GM06990 (cell line): ENCODE results near the gene HLA-DQA2.
"Not testable (repeated sequence)": the region's sequence is repeated elsewhere in the genome, so short reads cannot be mapped to it uniquely, and the experiment has no call there.

Experiments
- DNase-seq: peaks from one replicate; pipeline ENCODE4 v3.0.0-alpha.2; 2011; ENCODE audit not compliant: insufficient read length; ENCODE audit errors: extremely low read depth
- H3K27me3 ChIP-seq: replicated peaks from 2 replicates; pipeline ENCODE4 v1.6.0; 2011; ENCODE audit warnings: low read length; ENCODE audit not compliant: control insufficient read depth, insufficient read depth
- H3K36me3 ChIP-seq: 2 replicates; pipeline ENCODE4 v1.5.1; 2011; ENCODE audit warnings: low read length; ENCODE audit not compliant: control insufficient read depth, insufficient read depth
- H3K4me3 ChIP-seq: replicated peaks from 2 replicates; pipeline ENCODE4 v1.5.1; 2011; ENCODE audit warnings: low read depth, mild to moderate bottlenecking, control low read depth, low read length
- TF ChIP-seq, protein P1 (sequence below): IDR thresholded peaks from 2 replicates; pipeline ENCODE4 v1.5.1; 2011; ENCODE audit warnings: low read length, control low read depth, mild to moderate bottlenecking, inconsistent platforms; ENCODE audit not compliant: insufficient read depth, poor library complexity, severe bottlenecking

The HLA-DQA2 gene

DNA sequence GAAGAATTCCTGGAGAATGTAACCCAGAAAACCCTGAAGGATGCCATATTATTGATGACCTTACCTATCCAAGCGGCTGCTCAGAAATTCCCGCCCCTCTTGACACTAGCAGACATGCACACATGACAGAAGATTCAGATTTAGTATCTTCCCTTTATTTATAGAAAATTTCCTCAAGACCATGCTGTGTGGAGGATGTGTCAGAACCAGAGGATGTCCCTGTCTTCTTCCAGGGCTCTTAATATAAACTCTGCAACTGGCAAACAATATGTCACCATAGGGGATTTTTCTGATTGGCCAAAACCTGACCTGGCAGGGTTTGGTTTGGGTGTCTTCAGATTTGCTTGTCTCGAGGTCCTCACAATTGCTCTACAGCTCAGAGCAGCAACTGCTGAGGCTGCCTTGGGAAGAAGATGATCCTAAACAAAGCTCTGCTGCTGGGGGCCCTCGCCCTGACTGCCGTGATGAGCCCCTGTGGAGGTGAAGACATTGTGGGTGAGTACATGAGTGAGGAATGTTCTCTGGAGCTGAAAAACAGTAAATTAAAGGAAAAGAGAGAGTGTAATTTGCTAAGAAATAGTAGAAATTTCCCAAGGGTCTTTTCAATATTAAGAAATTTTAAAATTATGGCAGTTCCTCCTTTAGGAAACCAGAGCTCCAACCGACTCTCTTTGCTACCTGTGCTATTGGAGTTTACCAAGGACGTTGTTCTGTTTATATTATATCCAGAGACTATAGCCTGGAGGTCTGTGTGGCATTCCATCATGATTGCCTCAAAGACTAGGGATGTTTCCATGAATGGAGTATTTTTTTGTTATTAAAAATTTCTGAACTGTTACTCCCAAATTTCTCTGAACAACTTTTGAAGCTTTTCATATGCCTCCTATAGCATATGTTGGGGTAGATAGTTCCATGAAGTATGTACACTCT lies at the start of gene HLA-DQA2:
TSS of gene HLA-DQA2 (plus strand) at position 361 of the 930 bp plus-strand sequence. CDS start at position 414, 53 bp downstream.
- no peaks in the 10 kb centered on the region for H3K36me3 ChIP-seq
- H3K27me3 ChIP-seq = no peaks in the 10 kb centered on the region
- TF ChIP-seq, protein P1, sequence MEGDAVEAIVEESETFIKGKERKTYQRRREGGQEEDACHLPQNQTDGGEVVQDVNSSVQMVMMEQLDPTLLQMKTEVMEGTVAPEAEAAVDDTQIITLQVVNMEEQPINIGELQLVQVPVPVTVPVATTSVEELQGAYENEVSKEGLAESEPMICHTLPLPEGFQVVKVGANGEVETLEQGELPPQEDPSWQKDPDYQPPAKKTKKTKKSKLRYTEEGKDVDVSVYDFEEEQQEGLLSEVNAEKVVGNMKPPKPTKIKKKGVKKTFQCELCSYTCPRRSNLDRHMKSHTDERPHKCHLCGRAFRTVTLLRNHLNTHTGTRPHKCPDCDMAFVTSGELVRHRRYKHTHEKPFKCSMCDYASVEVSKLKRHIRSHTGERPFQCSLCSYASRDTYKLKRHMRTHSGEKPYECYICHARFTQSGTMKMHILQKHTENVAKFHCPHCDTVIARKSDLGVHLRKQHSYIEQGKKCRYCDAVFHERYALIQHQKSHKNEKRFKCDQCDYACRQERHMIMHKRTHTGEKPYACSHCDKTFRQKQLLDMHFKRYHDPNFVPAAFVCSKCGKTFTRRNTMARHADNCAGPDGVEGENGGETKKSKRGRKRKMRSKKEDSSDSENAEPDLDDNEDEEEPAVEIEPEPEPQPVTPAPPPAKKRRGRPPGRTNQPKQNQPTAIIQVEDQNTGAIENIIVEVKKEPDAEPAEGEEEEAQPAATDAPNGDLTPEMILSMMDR = no peak
- no peak for DNase-seq
- H3K4me3 ChIP-seq = peak within 1 kb of the TSS; percentile 31; the same call in 1 of the 2 replicates

DNA sequence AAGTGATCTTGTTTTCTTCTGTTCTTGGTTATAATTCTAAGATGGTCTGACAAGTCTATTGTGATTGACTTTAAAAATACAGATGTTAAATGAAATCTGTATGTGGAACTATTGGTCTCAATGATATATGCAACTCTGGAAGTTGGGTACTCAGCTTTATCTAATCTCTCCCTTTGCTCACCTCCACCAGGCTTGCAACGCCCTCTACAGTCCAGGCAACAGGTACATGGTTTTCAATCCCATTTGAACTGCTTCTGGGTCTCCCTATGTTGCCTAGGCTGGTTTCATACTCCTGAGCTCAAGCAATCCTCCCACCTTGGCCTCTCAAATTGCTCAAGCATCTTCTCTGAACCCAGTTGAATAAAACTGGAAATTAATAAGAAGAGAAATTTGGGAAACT lies 49.2 kb upstream of the HLA-DQA2 start:
- TF ChIP-seq, protein P1 = peak; percentile 70
- Histone ChIP-seq H3K4me3 (no peak overlapping the region), H3K27me3 (no peaks in the 10 kb centered on the region), H3K36me3 (no peaks in the 10 kb centered on the region)
- no peak for DNase-seq

DNA sequence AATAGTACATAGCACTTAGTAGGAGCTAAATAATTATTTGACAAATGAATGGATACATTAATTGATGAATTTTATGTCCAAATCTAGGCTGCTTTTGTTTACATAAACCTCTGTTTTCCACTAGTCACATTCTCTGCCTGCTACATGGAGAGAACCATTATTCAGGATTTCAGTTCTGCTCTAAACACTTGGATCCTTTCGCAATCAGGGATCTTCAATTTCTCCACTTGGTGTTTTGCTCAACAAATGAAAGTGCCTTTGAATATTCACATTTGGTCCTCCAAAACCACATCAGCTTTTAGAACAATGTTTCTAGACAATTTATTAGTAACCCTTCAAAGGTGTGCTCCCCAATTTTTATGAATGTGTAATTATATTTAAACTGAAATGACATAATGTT lies 44.2 kb upstream of the HLA-DQA2 start:
- TF ChIP-seq, protein P1 = no peak
- H3K27me3 ChIP-seq = no peaks in the 10 kb centered on the region
- no peak for DNase-seq
- no peaks in the 10 kb centered on the region for H3K36me3 ChIP-seq
- H3K4me3 ChIP-seq = no peak overlapping the region

DNA sequence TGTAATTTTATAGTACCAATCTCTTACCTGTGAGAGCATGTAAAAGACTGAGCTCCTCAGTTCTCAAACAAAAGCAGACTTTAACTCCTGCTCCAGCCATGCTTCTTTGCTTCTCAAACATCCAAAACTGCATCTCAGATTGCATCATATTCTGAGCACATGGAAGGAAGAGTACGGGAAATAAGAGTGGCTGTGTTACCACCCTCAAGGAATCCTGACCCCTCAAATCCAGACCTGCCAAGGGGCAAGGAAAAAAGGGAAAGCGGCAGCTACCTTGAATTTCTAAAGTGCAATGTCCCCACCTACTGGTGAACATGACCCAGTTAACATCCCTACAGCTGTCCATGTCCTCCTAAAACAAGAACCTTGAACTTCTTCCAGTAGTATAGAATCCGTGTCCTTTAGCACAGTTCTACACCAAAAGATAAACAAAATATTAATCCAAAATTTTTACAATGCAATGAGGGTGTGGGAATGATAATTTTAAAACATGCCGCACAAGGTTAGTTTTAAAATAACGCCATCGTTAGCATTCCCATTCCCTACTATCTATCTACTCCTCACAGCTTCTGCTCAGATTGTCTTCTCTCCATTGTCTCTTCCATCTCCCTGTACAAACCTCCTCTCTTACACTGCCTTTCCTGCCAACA lies 40.7 kb upstream of the HLA-DQA2 start:
- Histone ChIP-seq H3K27me3 (no peaks in the 10 kb centered on the region), H3K4me3 (no peak overlapping the region; the same call in 1 of the 2 replicates), H3K36me3 (no peaks in the 10 kb centered on the region)
- no peak for DNase-seq
- TF ChIP-seq, protein P1 = peak; percentile 53

DNA sequence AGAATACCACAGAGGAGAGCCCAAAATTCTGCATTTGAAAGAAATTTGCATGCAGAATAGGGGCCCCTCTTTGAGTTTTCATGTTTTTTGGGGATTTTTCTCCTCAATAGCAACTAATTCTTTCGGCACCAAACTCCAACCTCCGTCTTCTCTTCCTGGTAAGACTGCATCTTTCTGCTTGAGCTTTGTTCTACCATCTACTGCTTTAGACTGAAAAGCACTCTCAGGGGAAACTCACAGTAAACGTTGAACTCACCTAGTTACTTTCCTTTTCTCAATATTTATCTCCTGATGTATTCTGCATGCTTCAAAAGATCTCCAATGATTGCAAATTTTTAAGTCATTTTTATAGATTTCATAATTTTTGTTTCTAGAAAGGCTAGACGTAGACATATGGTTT lies 37.8 kb upstream of the HLA-DQA2 start:
- no peak for DNase-seq
- H3K4me3 ChIP-seq = no peak overlapping the region
- TF ChIP-seq, protein P1 = no peak
- no peaks in the 10 kb centered on the region for H3K36me3 ChIP-seq
- no peaks in the 10 kb centered on the region for H3K27me3 ChIP-seq

DNA sequence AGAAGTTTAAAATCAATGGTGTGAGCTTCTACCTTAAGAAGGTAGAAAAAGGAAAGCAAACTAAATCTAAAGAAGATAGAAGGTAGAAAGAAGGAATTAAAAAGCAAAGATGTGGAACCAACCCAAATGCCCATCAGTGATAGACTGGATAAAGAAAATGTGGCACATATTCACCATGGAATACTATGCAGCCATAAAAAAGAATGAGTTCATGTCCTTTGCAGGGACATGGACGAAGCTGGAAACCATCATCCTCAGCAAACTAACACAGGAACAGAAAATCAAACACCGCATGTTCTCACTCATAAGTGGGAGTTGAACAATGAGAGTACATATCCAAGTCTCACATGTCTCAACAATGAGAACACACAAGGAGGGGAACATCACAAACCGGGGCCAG lies 36.0 kb upstream of the HLA-DQA2 start:
- DNase-seq, H3K27me3 ChIP-seq, H3K36me3 ChIP-seq, H3K4me3 ChIP-seq: not testable (repeated sequence)
